ENCODE results near the gene KRT2. TPM values are rescaled to one million over a fixed set of nuclear protein-coding genes. Genes with fewer than 3 reads are reported as not detected.

KRT2 gene
- total RNA-seq, 3 donors from 2014 or later: 0.12 TPM; not detected in 2

DNA sequence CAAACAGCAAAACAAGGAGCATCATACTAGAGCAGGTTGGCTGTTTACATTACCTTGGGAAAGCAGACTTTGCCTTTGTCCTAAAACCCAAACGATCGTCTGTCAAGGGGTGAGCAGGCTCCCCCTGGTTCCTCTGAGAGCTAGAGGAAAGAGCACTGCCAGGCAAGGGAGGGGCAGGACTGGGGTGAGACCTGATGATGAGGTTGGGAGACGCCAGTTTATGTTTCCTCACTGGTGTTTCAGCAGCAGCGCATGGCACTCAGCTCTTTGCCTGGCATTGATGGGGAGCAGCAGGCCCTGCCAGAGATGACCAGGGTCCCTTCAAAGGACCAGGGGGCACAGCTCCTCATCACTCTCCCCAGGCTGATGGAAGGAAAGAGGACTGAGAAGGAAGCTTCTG is 7.9 kb upstream of the KRT2 start:
- H3K9me3 ChIP-seq: no peaks in the 10 kb centered on the region
- DNase-seq (no peak), ATAC-seq (no peak)
- no peaks in the 10 kb centered on the region for H3K4me1 ChIP-seq (ENCODE audit: low read depth)
- H3K4me3 ChIP-seq: no peak overlapping the region
- no peak for TF ChIP-seq CTCF (IDR thresholded peaks at IDR 0.05)
- no peaks in the 10 kb centered on the region for H3K36me3 ChIP-seq (ENCODE audit: low read depth)
- intact Hi-C loops (cut with DNase I, micrococcal nuclease): no loop called here

- Histone ChIP-seq H3K36me3 (ENCODE audit: low read depth) (no peaks in the 10 kb centered on the region), H3K4me3 (no peak overlapping the region), H3K9me3 (no peaks in the 10 kb centered on the region), H3K4me1 (ENCODE audit: low read depth) (no peaks in the 10 kb centered on the region)
- ATAC-seq: no peak
- no peak for DNase-seq
- intact Hi-C loops (cut with DNase I, micrococcal nuclease): no loop called here
- TF ChIP-seq CTCF (IDR thresholded peaks at IDR 0.05): no peak
Observed at GRCh38 chr12:52659395-52659794, 7.4 kb upstream of the KRT2 start.

GRCh38 chr12:52658196-52658595 is 6.2 kb upstream of the KRT2 start:
- Histone ChIP-seq H3K36me3 (ENCODE audit: low read depth) (no peaks in the 10 kb centered on the region), H3K9me3 (no peaks in the 10 kb centered on the region), H3K4me1 (ENCODE audit: low read depth) (no peaks in the 10 kb centered on the region), H3K4me3 (no peak overlapping the region)
- DNase-seq (no peak), ATAC-seq (no peak)
- TF ChIP-seq CTCF (IDR thresholded peaks at IDR 0.05): no peak
- intact Hi-C loops (cut with DNase I, micrococcal nuclease): no loop called here

DNA sequence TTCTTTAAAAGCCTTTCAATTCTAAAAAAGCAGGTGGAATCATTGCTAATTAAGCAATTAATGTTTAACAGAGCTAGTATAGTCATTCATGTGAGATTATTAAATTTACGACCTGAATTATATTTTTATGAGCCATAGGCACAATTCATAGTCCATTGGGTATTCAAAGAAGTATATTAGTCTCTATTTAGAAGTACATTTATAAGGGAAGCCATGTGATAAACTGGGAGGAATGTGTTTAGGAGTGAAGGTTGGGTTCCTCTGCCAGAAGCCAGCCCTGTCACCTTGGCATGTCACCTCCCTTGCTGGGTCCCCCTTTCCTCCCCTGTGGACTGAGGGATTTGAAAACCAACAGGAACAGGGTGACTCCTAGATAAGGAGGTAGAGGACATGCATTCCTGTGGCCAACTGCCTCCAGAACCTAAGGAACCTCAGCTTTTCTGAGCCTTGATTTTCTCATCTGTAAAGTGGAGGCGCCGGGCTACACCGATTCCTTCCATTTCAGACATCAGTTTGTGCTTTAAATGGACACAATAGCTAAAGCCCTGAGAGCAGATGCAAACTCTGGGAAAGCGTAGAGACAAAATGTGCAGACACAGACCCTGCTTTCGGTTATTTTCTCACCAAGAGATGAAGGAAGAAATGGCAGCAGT is 5.4 kb upstream of the KRT2 start:
- Histone ChIP-seq H3K4me3 (no peak overlapping the region), H3K9me3 (no peaks in the 10 kb centered on the region), H3K4me1 (ENCODE audit: low read depth) (no peaks in the 10 kb centered on the region), H3K36me3 (ENCODE audit: low read depth) (no peaks in the 10 kb centered on the region)
- TF ChIP-seq CTCF (IDR thresholded peaks at IDR 0.05): no peak
- intact Hi-C loops (cut with DNase I, micrococcal nuclease): no loop called here
- ATAC-seq (no peak), DNase-seq (no peak)

DNA sequence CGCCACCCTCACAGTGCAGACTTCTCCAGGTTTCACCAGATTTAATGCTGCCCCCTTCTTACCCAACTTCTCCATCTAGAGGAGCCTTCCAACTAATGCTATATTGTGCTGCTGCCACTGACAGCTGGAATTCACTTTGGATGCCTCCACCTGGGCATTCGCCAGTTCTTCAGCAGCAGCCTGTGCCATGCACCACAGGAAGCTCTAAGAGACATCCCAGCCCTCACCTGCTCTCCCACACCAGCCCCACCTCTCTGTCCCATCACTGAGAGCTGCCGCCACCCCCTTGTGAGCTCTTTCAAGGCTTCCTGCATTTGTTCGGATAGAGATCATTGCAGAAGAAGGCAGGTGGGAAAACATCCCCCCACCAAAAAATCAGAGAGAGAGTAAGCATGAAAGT is 4.6 kb upstream of the KRT2 start:
- no peak for TF ChIP-seq CTCF (IDR thresholded peaks at IDR 0.05)
- DNase-seq (no peak), ATAC-seq (no peak)
- H3K9me3 ChIP-seq: no peaks in the 10 kb centered on the region
- no peak overlapping the region for H3K4me3 ChIP-seq
- H3K36me3 ChIP-seq (ENCODE audit: low read depth): no peaks in the 10 kb centered on the region
- intact Hi-C loops (cut with DNase I, micrococcal nuclease): no loop called here
- H3K4me1 ChIP-seq (ENCODE audit: low read depth): no peaks in the 10 kb centered on the region

DNA sequence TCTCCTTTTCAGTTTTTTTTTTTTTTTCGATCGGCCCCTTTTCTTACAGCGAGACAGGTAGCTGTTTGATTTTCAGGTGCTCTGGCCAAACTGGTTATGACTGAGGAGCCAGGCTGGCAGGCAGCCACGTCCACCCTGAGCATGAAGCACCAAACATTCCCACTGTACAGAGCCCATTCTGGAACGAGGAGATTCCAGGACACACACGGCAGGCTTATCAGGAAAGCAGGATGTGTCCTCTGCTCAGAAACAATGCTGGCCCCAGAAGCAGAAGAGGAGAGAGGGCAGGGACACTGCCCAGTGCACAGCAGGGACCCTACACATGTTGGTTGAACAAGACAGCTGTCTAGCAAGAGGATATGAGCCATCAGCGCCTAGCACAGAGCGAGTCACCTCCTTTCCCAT is 3.7 kb upstream of the KRT2 start:
- Histone ChIP-seq H3K4me3 (no peak overlapping the region), H3K9me3 (no peaks in the 10 kb centered on the region), H3K36me3 (ENCODE audit: low read depth) (no peaks in the 10 kb centered on the region), H3K4me1 (ENCODE audit: low read depth) (no peaks in the 10 kb centered on the region)
- DNase-seq (no peak), ATAC-seq (no peak)
- intact Hi-C loops (cut with DNase I, micrococcal nuclease): no loop called here
- TF ChIP-seq CTCF (IDR thresholded peaks at IDR 0.05): no peak

Measured in mucosa of descending colon (tissue), 3 donors.